ENCODE data around the gene CBLC.

Gene CBLC

GRCh38 chr19:44808463-44809371 lies 31.0 kb downstream of the CBLC start, which contains the start of gene BCAM:
Gene BCAM (plus strand): TSS chr19:44809103. CDS start chr19:44809125, 22 bp downstream.
- peak; percentile 34 for DNase-seq (ENCODE audit: low read depth)
- H3K4me3 ChIP-seq (ENCODE audit: low read length), result peak within 1 kb of the TSS; percentile 58
- TF ChIP-seq CTCF (IDR thresholded peaks at IDR 0.05; ENCODE audit: insufficient read depth, low read depth, low read length, missing control alignments), result no peak

GRCh38 chr19:44809577-44810233 lies 32.0 kb downstream of the CBLC start:
- DNase-seq (ENCODE audit: low read depth), result peak; percentile 14
- peak overlapping the region; percentile 58 for H3K4me3 ChIP-seq (ENCODE audit: low read length)
- TF ChIP-seq CTCF (IDR thresholded peaks at IDR 0.05; ENCODE audit: insufficient read depth, low read depth, low read length, missing control alignments), result no peak

- TF ChIP-seq CTCF (IDR thresholded peaks at IDR 0.05; ENCODE audit: insufficient read depth, low read depth, low read length, missing control alignments), result no peak
- peak overlapping the region; percentile 58 for H3K4me3 ChIP-seq (ENCODE audit: low read length)
- peak; percentile 33 for DNase-seq (ENCODE audit: low read depth)
Measured at GRCh38 chr19:44810234-44811121, 32.8 kb downstream of the CBLC start.

- DNase-seq (ENCODE audit: low read depth), result no peak
- H3K4me3 ChIP-seq (ENCODE audit: low read length), result no peak overlapping the region
- no peak for TF ChIP-seq CTCF (IDR thresholded peaks at IDR 0.05; ENCODE audit: insufficient read depth, low read depth, low read length, missing control alignments)
Measured at GRCh38 chr19:44811122-44811419, 33.4 kb downstream of the CBLC start.

- DNase-seq (ENCODE audit: low read depth), result no peak
- TF ChIP-seq CTCF (IDR thresholded peaks at IDR 0.05; ENCODE audit: insufficient read depth, low read depth, low read length, missing control alignments), result no peak
- H3K4me3 ChIP-seq (ENCODE audit: low read length), result no peak overlapping the region
Measured at GRCh38 chr19:44812142-44812718, 34.5 kb downstream of the CBLC start.

- H3K4me3 ChIP-seq (ENCODE audit: low read length), result no peak overlapping the region
- no peak for DNase-seq (ENCODE audit: low read depth)
- no peak for TF ChIP-seq CTCF (IDR thresholded peaks at IDR 0.05; ENCODE audit: insufficient read depth, low read depth, low read length, missing control alignments)
Measured at GRCh38 chr19:44813070-44813840, 35.6 kb downstream of the CBLC start.

Data from epithelial cell of esophagus (primary cell).